Mesothelial cell of epicardium (in vitro differentiated cells): ENCODE measurements around the gene LRRFIP1. TPM values are rescaled to one million over a fixed set of nuclear protein-coding genes. Genes with fewer than 3 reads are reported as not detected.

ENCODE experiments used
- DNase-seq, 2 experiments: peaks; one replicate each; pipeline ENCODE4 v3.0.0; 2021; ENCODE audit warnings: low spot score in 2 of 2; ENCODE audit not compliant: unreplicated experiment in 2 of 2
- H3K27ac Mint-ChIP-seq: 2 replicates; pipeline ENCODE4 v1.8.0; 2021; ENCODE audit warnings: mixed read lengths
- H3K27me3 Mint-ChIP-seq: 2 replicates; pipeline ENCODE4 v1.8.0; 2021; ENCODE audit warnings: low read depth, mixed read lengths
- H3K36me3 Mint-ChIP-seq: 2 replicates; pipeline ENCODE4 v1.8.0; 2021; ENCODE audit warnings: mixed read lengths
- H3K4me1 Mint-ChIP-seq: 2 replicates; pipeline ENCODE4 v1.8.0; 2021; ENCODE audit warnings: mixed read lengths
- H3K4me3 Mint-ChIP-seq: 2 replicates; pipeline ENCODE4 v1.8.0; 2021; ENCODE audit warnings: mild to moderate bottlenecking, moderate library complexity, mixed read lengths
- H3K9me3 Mint-ChIP-seq: 2 replicates; pipeline ENCODE4 v1.8.0; 2021; ENCODE audit warnings: mixed read lengths
- total RNA-seq: library from RNA; stranded (reverse); gene quantifications from 3 replicates; pipeline ENCODE4 v1.2.1, GENCODE V29; 2021
- TF ChIP-seq, protein P1 (sequence below): fragments of 200-600 bp; sonication (generic); IDR thresholded peaks from one replicate; pipeline ENCODE4 v1.5.0; 2021; ENCODE audit warnings: antibody characterized with exemption; ENCODE audit not compliant: unreplicated experiment

The LRRFIP1 gene
- total RNA-seq, 1 donor from 2014 or later: 47.5 TPM

- Mint-ChIP-seq H3K4me1 (peaks cover 21% of the 10 kb centered on the region), H3K27me3 (no peaks in the 10 kb centered on the region), H3K9me3 (peaks cover 47% of the 10 kb centered on the region), H3K27ac (no peak overlapping the region), H3K4me3 (no peak overlapping the region), H3K36me3 (peaks cover 29% of the 10 kb centered on the region)
- DNase-seq: no peak
- TF ChIP-seq, protein P1, sequence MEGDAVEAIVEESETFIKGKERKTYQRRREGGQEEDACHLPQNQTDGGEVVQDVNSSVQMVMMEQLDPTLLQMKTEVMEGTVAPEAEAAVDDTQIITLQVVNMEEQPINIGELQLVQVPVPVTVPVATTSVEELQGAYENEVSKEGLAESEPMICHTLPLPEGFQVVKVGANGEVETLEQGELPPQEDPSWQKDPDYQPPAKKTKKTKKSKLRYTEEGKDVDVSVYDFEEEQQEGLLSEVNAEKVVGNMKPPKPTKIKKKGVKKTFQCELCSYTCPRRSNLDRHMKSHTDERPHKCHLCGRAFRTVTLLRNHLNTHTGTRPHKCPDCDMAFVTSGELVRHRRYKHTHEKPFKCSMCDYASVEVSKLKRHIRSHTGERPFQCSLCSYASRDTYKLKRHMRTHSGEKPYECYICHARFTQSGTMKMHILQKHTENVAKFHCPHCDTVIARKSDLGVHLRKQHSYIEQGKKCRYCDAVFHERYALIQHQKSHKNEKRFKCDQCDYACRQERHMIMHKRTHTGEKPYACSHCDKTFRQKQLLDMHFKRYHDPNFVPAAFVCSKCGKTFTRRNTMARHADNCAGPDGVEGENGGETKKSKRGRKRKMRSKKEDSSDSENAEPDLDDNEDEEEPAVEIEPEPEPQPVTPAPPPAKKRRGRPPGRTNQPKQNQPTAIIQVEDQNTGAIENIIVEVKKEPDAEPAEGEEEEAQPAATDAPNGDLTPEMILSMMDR: no peak
Observed at GRCh38 chr2:237657063-237657462, 29.7 kb downstream of the LRRFIP1 start.

GRCh38 chr2:237660381-237660900 lies 33.1 kb downstream of the LRRFIP1 start:
- peaks cover 11% of the 10 kb centered on the region for H3K36me3 Mint-ChIP-seq
- peak overlapping the region; percentile 85 for H3K27ac Mint-ChIP-seq
- no peaks in the 10 kb centered on the region for H3K27me3 Mint-ChIP-seq
- TF ChIP-seq, protein P1: no peak
- no peak overlapping the region for H3K4me3 Mint-ChIP-seq
- DNase-seq: no peak
- peaks cover 38% of the 10 kb centered on the region for H3K4me1 Mint-ChIP-seq
- peaks cover 26% of the 10 kb centered on the region for H3K9me3 Mint-ChIP-seq

GRCh38 chr2:237661270-237661669 lies 33.9 kb downstream of the LRRFIP1 start:
- TF ChIP-seq, protein P1: no peak
- DNase-seq: no peak
- Mint-ChIP-seq H3K4me1 (peaks cover 38% of the 10 kb centered on the region), H3K36me3 (peaks cover 10% of the 10 kb centered on the region), H3K9me3 (peaks cover 20% of the 10 kb centered on the region), H3K27ac (peak overlapping the region; percentile 75), H3K27me3 (no peaks in the 10 kb centered on the region), H3K4me3 (no peak overlapping the region)

DNA sequence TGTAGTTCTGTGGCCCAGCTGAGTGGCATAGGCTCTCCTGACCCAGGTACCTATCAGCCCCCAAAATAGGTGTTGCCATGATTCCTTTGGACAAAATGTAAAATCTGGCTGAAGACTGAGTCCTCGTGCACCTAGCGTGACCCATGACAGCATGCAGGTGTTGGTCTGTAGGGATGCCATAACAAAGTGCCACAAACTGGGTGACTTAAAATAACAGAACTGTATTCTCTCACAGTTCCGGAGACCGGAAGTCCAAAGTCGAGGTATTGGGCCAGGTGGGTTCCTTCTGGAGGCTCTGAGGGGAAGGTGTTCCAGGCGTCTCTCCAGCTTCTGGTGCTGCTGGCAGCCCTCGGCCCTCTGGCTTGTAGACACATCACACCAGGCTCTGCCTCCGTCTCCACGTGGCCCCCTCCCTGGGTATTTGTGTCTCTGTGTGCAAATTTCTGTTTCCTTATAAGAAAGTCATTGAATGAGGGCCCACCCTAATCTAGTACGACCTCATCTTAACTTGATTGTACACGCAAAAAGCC lies 34.5 kb downstream of the LRRFIP1 start:
- TF ChIP-seq, protein P1: no peak
- Mint-ChIP-seq H3K4me1 (peaks cover 38% of the 10 kb centered on the region), H3K9me3 (peaks cover 15% of the 10 kb centered on the region), H3K27ac (peak overlapping the region; percentile 92), H3K27me3 (no peaks in the 10 kb centered on the region), H3K4me3 (no peak overlapping the region), H3K36me3 (peaks cover 6% of the 10 kb centered on the region)
- no peak for DNase-seq

- Mint-ChIP-seq H3K27ac (peak overlapping the region; percentile 92), H3K36me3 (no peaks in the 10 kb centered on the region), H3K9me3 (peaks cover 8% of the 10 kb centered on the region), H3K4me1 (peaks cover 38% of the 10 kb centered on the region), H3K4me3 (peak overlapping the region; percentile 39), H3K27me3 (no peaks in the 10 kb centered on the region)
- peak; percentile 62 to 79 for DNase-seq
- TF ChIP-seq, protein P1: no peak
Observed at GRCh38 chr2:237662671-237663093, 35.3 kb downstream of the LRRFIP1 start.
